GM19455 (cell line): ENCODE data around the gene CDK2AP2.

Experiments
- ATAC-seq: cut with Tn5 transposase; IDR thresholded peaks from one replicate; pipeline ENCODE4 v1.9.1; 2021; ENCODE audit not compliant: unreplicated experiment

The CDK2AP2 gene

DNA sequence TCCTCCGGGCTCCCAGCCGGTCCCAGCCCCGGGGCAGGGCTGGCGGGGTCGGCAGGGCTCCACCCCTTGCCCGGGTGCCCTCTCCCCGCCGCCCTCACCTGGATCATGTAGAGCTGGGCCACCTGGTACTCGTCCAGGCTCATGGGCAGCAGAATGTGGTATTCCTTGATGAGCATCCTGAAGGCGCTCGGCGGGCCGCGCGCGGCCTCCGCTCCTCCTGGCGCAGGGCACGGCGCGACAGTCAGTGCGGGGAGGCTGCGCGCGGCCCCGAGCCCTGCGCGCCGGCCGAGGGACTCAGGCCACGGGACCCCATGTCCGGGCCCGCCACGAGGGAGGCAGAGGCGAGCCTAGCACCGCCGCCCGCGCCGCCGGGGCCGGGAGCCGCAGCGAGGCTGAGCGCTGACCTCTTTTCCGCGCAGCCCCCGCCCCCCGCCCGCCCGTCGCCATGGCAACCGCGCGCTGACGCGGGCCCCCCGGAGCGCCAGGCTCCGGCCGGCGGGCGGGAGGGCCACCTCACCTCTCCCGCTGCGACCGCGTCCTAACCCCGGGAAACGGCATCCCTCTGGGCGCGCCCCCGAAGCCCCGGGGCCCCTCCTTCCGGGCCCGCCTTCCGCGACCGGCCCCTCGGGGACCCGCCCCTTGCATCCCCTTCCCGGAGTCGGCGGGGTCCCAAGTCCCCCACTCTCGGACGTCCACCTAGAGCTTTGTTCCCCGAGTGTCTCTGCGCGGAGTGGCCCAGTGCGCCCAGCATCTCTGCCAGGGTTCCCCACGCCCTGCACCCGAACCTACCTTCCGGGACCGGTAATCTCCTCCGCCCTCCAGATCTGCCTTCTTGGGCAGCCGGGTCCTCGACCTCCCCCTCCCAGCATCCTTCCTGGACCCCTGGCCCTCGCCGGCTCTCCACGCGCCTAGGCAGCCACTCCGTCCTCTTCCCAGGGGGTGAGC is 3.7 kb downstream of the CDK2AP2 start:
- no peak for ATAC-seq

DNA sequence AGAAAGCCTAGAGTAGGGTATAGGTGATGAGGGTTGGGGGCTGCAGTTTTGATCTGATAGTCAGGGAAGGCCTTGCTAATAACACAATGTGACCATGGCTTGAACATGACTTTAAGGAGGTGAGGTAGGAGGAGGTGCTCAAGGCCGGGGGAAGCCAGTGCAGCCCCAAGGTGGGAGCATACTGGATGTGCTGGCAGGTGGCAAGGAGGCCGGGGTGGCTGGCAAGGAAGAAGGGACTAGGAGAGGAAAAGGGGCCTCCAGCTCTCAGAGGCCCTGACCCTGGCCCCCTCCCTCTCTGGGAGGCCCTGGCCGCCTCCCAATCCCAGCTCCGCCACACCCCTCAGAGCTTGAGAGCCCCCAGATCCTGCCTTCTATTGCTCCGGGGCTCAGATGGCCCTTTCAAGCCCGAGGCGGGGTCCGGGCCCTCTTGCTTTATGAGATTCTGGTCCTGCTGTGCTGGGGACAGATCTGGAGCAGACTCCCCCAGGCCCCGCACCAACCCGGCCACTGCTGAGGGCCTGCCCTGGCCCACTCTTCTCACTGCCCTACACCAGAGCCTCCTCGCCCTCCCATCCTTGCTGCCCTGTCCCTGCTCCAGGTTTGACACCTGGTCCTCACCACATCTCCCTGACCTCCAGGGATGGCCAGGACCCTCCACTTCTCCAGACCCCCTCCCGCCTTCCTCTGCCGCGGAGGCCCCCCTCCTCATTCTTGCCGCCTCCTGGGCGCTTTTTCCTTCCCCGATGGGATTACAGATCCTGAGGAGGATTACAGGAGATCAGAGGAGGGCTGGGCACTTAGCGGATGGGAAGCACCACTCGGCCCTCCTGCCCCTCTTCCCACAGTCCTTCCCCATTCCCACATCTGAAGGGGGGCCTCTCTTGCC is 4.6 kb downstream of the CDK2AP2 start:
- no peak for ATAC-seq

DNA sequence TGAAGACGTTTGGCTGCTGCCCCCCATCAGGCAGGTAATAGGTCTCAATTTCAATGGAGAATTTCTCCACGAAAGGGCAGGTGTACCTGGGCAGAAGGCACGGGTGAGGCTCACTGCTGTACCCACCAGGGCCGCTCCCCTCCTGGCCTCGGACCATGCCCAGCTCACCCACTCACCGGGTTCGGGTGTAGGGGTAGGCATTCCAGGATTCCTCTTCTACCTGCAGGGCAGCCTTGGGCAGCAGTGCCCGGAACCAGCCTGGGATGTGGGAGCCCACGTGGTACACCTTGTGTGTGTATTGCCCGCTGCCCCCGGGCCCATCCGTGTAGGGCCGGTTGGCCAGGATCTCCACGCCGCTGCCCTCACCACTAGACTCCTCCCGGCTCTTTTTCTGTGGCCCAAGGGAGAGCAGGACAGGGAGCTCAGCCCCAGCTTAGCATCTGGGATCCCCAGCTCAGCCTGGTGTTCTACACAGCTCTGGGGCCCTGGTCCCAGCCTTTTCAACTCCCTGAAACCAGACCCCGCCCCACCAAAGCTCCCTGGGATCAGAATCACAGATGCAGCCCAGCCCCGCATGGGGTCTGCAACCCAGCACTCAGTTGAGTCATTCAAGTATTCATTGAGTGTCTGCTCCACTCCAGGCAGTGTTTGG is 5.5 kb downstream of the CDK2AP2 start:
- no peak for ATAC-seq

DNA sequence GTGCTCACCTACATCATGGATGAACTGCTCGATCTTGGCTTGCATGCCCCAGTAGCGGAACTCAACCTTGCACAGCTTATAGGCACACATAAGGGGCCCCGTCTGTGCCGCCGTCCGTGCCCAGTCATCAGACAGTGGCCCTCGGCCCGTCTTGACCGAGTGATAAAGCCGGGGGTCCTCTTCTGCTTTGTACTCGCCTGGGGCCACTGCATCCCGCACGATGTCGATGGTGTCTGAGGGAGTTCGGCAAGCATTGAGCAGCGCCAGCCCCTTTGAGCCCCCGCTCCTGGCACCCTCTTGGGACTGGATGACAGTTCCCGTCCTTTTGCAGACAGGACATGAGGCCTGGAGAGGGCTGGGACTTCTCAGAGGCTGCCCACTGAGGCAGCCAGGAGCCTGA is 6.1 kb downstream of the CDK2AP2 start:
- no peak for ATAC-seq

DNA sequence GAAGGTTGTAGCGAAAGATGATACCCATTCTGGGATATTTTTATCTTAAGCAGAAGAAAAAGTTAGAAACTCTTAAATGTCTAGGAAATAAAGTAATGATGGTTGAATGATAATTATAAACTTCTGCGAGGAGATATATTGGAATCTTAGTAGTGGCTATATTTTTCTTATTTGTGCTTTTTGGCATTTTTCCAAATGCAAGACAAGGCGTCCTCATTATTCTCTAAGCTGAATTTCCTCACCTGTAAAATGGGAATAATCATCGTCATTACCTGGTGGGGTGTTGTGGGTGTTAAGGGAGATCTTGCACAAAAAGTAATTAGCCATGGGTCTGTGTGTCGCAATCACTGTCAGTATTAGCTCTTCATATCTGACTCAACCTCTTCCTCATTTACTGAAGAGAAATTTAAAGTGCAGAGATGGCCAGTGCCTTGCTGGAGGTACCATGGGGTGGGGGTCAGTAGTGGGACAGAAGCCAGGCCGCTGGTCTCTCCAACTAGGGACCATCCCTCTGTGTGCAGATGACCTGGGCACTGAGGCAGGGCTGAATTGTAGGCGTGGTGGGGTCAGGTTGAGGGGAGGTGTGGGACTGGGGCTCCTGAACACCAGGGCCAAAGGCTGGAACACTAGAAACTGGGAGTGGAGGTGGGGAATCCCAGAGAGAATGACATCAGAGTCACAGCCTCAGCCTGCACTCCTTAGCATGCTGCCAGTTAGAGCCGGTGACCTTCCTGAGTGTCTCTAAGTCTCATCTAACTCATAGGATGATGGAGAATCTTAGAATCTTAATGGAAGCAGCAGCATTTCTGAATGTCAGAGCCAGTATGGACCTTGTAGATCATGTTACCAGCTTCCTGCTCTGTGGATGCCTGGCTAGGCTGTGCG is 6.9 kb downstream of the CDK2AP2 start:
- ATAC-seq, result no peak

DNA sequence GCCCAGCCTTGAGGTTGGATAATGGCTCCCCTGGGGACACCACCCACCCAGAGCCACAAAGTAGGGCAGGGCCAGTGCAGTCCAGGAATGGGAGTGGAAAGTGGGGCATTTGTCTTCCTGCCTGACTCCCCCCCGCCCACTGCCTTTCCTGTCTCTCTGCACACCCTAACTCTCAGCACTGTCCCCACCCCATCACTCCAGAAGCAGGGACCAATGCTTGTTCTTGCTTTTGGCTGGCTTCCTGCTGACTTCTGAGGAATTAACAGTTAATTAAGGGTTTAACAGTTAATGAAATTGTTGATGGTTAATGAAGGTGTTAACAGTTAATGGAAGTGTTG is 7.5 kb downstream of the CDK2AP2 start:
- ATAC-seq, result no peak

DNA sequence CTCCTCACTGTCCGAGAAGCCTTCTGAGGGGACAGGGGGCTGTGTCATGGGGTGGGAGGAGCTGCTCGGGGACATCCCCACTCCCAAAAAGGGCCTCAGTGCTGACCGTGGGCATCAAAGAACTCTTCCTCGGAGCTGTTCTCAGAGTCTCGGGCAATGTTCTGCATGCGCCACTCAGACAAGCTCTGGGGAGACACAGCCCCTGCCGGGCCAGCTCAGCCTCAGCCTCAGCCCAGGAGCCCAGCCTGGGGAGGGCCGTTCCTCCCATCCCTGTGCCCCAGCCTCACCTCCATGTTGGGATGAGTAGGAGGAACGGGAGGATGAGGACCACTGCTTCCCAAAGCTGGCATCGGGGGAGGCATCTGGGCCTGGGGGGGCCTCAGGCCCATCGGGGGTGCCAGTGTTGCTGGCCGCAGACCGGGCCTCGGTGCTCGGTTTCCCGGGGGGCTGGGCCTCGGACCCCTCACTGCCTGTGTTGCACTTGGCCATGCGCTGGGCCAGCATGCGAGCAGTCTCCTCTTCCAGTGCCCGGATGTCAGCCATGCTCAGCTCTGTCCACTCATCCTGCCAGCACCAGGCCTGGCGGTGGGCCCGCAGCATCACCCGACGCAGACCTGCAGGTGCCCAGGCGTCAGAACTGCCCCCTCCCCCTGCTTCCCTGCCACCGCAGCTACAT is 8.0 kb downstream of the CDK2AP2 start:
- ATAC-seq, result no peak

DNA sequence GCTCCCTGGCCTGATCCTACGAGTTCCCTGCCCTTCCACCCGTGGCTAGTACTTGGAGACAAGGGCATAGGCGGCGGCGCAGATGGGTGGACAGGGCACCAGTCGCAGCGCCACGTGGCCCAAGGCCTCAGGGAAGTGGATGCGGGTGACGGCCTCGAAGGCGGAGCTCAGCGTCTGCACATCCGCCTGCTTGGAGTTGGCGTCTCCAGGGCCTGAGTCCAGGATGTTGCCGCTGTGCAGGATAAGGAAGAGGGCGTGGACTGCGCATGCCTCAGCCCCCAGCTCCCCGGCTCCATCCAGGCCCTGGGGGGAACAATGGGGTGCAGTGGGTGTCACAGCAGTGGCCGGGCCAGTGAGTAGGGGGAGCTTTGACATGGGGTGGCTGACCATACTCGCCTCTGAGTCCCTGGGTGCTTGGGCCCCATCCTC is 9.4 kb downstream of the CDK2AP2 start:
- no peak for ATAC-seq

DNA sequence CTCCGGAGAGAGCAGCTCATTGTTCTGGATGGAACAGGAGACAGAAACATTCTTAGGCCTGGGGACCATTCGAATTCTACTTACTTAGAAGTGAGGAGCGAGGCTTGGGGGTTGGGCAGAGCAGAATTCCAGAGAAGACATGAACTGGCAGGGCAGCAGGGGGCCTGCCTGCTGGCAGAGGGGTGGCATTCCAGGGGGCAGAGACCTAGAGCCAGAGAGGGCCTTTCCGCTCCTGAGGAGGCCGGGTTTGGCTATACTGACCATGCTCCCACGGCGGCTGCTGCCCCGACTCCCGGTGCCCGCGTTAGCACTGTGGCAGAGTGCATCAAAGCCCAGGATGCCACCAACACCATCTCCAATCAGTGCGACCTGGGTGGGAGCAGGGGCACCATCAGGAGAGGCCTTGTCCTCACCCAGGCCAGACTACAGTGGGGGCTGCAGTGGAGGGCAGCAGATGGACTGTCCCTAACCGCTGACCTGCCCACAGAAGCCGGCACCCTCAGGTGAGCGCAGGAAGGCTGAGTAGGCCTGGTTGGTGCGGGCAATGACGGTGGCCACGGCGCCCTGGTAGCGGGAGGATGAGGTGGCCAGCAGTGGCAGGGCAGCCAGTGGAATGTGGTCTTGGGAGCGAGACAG is 10.2 kb downstream of the CDK2AP2 start:
- ATAC-seq, result no peak

DNA sequence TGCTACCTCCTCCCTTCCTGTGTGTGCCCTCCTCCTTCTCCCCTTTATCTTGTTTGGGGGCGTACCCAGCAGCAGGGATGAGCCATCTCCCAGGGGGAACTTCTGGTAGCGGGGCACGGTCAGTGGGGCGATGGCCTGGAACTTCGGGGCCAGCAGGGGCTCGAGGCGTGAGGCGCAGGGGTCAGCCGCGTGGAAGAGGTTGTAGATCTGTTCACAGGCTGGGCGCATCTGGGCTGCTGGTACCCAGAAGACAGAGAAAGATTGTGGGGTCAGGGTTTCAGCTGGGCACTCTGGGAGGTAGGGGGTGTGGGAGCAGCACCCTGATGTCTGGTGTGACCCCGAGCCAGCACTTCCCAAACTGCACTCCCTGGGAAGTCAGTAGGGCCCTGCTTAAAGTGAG is 11.8 kb downstream of the CDK2AP2 start:
- no peak for ATAC-seq

DNA sequence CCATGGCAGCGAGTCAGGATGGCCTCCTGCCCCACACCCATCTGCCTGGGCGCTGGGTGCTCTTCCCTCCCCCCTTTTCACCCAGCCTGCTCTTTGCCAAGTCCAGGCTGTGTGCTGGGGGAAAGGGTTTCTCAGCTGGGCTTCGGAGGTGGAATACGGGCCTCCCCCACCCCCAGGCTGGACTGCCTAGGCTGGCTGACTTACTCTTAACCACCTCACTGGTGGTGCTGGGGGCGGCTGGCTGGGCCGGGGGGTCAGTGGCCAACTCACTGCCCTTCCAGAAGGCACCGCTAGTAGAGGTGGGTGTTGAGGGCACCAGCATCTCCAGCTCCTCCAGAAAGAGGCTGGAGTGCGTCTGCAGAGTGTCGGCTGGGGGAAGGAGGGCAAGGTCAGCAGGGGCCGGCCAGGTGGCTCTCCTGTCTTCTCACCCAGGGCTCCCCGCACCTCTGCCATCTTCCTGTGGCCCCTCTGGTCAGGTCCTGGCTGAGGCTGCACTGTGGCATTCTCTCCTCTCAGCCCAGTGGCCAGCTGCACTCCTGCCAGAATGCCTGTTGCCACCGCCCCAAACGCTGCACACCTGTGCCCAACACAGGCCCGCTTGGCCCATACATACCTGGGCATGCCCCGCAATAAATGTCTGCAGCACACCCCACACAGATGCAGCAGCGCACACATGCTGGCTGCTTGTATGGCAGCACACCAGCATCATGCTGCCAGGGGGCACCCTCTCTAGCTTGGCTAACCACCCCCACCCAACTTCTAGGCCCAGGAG is 12.5 kb downstream of the CDK2AP2 start:
- no peak for ATAC-seq

DNA sequence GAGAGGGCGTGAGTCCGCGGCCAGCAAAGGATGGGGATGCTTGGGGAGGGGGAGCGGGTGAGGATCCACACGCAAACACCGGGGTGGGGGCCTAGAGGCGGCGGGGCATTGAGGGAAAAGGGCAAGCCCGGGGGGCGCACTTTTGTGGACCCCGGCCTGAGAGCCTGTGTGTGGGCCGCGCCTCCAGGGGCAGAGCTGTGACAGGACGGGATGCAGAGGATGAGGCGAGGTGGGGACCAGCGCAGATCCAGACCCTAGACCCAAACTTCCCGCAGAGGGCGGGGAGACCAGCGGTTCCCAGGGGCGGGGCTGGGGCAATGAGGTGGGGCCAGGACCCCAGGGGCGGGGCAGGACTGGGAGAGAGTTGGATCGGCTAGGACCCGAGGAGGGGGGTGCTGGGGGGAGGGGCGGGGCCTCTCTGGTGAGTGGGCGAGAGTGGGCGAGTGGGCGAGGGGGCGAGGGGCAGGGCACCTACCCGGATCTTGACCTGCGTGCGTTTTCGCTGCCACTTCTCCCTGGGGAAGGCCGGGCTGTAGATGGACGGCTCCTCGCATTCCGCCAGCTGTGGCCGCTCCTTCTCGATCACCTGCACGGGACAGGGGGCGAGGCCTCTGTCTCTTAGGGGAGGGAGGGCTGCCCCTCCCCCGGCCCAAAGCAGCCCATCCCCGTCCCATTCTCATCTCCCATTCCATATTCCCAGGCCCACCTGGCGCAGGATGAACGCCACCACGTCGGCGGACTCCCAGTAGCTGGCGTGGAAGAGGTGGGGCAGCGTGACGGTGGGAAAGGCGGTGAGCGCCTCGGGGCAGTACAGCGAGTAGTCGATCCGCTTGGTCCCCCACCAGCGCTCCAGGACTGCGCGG is 13.4 kb downstream of the CDK2AP2 start:
- no peak for ATAC-seq

DNA sequence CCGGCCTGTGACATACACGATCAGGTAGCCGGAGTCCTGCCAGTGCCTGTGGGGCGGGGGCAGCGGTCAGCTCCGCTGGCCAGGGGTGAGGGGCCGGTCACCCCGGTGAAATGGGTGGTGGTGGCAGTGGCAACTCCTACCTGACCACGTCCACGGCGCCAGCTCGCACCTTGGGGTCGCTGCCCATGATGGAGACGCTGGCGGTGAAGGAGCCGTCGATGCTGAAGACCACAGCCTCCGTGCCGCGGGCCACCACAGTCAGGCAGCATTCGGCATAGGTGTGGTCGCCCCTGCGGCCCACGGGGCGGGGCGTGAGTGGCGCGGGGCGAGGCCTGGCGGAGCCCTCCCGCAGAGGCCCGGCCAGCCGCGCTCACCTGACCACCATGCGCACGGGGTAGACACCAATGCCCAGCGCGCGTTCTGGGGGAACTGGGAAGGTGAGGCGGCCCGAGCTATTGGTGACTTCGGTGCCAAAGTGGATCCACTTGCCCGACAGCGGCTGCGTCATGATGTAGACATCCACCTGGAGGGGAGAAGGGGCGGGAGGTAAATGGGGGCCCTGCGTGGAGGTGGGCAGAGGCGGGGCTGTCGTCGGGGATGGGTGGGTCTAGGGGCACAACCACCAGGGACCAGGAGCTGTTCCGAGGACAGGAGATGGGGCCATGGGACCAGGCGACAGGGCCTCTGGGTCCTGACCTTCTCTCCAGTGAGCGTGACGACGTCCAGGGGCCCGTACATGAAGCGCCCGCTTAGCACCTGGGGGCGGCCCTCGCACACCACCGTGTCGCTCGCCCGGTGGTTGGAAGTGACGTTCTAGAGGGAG is 14.2 kb downstream of the CDK2AP2 start:
- ATAC-seq, result no peak

DNA sequence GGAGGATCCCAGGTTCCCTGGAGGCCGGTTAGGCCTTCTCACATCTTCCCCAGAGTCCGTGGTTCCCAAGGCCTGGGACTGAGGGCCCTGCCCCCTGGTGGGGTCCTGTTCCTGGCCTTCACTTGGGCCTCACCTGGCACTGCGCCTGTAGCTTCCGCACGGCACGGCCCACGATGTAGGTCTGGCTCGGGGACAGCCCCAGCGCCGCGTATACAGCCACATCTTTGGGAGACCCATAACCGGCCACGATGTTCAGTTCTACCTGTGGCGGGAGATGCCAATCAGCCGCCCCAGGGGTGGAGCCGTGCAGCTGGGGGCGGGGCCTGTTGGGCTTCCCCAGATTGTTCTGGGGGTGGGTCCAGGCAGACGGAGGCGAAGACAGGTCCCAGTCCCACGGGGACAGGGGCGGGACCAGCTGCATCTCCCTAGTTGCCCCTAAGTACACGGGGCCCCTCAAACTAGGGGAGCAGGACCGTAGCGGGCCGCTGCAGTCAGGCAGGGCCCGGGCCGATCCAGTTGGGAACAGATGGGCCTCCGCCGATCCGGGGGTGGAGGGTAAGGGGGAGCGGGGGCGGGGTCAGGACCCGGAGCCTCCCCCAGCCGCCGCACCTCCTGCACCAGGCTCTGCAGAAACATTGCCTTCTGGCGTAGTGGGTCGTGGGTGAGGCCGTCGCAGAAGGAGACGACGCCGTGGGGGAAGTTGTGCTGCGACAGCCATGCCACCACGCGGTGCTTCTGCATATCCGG is 15.0 kb downstream of the CDK2AP2 start:
- ATAC-seq, result no peak

DNA sequence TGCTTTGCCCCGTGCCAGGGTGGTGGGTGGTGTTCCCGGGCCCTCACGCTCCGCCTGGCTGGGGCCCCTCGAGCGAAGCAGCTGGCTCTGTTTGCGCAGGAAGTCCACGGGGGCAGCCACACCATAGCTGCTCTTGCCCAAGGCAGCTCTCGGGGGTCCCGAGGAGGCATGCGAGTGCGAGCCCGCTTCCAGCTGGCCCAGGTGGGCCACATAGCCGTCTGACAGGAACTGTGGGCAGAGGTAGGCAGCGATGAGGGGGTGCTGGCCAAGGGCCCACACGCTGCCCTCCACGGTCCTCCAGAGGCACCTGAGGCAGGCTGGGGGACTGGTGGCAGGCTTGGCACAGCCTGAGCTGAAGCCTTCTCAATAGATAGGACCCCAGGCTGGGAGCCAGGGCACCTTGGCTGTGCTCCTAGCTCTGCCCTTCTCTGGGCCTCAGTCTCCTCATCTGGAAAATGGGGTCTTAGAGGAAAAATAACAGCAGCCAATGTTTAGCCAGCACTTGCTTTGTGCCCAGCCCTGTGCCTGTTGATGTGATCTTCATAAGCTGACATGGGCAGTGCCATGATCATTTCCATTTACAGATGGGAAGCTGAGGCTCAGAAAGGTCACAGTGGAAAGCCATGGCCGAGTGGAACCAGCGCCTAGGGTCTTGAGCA is 15.8 kb downstream of the CDK2AP2 start:
- ATAC-seq, result no peak
